ENCODE measurements around the gene NOL8.

The NOL8 gene

DNA sequence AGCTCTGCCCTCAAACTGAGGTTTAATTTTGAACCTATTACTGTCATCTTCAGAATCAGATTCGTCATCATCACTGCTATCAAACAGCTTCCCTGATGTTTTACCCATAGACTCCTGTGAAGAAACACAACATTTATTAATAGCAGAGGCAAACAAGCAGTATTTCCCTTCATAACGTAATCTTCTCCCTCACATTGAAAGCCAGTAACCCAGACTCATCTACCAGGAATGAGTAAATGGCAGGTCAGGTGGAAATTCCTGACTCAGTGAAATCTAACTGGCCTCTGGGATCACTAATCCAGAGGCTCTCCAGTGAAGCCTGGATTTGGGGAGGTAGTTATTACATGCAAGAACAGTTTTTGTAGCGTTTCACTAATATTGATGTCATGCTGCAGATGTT lies 14.6 kb downstream of the NOL8 start:
- DNase-seq = no peak

DNA sequence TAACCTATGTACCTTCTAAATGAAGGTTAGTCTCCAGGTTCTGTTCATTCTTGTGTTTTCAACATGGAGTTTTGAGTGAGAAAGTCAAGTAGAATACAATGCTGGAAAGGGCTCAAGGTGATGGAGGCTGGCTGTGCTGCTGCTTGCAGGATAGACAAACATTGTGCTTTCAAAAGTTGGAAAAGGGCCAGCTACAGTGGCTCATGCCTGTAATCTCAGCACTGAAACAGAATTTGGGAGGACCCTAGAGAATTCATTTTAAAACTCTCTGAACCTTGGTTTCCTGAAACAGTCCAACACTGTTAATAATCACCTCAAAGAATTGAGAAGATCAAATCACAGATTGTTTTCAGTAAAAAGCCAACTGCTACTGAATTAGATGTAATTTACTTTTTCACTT lies 16.3 kb downstream of the NOL8 start:
- DNase-seq = no peak

DNA sequence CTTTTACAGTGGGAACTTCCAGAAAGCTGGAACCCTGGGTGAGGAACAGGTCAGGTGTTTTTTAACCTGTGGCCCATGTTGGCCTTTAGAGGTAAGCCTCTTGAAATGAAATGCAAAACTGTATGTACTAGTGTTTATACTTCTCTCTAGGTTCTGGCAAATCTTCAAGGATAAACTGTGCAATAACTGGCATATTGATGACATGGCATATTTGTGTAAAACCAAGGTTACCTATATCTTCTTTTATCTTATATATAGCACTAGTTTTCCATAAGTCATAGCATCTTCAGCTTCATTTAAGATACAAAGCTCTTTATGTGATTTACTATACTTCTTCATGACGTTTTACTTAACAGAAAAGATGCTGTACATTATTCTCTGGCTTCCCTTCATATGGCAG lies 24.2 kb downstream of the NOL8 start:
- DNase-seq = no peak

DNA sequence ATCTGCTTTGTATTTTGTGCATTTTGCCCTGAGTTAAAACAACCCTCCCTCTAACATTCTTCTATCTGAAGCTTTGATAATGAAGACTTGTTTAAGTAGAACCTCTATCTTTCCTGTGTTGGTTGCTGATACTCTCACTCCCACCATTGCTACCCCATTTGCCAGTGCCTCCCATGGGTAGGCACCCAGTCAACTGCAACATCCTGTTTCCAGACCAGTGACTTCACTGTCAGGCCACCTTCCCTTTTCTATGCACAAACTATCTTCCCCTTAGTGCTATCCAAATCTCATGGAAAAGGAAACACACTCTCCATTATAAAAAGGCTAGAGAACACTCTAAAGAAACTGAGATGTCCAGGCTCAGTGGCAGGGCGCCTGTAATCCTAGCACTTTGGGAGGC lies 26.0 kb downstream of the NOL8 start:
- DNase-seq = no peak

DNA sequence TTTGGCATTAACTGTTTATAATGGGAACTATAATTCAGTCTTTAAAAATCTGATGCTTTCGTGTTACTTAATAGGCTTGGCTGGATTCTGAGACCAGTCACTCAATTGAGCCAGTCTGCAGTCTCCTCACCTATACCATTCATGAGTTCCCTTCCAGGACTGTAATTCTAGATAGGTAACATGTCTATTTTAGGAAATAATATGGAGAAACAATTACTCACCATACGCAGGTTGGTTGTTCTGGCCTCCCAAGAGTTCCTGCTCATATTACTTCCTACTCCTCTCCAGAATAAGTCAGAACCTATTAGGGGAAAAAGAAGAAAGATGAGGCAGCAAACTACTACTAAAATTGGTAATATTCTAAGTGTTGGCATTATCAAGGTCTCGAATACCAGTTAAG lies 27.1 kb downstream of the NOL8 start:
- DNase-seq = no peak

DNA sequence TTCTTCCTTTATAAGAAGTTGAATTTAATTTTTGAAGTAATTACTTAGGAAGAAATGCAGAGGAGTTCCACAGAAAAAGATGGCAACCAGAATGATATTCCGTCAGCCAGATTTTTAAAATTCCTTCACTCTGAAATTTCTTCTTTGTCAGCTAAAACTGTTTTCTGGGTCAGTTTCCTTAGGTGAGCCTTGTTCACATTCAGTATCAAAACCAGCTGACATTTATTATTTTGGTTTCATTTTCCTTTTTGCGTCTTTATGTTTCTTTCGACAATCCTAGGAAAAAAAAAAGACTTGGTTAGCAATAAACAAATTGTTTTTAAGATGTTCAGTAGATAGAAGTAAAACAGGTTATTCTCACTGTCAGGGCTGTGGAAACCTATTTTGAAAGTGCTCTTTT lies 27.5 kb downstream of the NOL8 start:
- DNase-seq = peak; percentile 23

DNA sequence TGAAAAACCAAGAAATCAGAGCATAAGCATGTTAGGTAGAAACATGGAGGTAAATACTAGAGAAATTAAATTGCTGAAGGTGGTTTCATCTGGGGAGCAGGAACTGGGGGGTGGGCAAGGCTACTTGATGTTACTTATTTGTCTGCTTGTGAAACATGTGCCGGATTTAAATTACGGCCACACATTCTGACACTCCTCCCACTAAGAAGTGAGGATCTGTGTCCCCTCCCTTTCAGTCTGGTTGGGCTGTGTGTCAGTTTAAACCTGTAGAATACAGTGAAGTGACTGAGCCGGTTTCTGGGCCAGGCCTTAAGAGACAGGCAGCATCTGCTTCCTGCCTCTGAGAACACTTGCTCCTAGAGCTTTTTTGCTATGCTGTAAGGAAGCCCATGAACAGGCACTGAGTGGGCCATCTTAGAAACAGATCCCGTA lies 29.3 kb downstream of the NOL8 start:
- no peak for DNase-seq

DNA sequence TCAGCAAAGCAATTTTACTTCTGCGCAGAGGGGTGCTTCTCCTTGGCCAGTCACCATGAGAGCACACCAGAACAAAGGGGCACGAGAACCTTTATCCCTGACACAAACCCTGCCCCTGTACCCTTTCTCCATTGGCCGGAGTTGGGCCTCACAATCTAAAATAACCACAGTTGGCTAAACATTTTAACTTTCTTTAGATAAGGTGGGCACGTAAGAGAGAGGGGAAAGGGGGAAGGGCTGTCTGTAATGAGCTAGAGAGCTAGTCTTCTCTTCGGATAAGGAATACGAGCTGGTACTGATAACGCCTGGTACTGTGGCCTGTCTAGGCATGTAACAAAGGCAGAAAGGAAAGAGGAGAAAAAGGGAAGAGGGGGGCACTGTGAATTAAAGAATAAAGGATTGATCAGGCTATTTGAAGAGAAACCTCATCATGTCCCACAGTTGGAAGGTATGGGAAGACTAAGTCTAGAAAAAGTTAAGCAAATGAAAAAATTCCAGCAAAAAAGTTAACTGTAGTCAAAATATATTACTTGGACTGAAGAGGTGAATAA lies 29.8 kb downstream of the NOL8 start:
- no peak for DNase-seq

DNA sequence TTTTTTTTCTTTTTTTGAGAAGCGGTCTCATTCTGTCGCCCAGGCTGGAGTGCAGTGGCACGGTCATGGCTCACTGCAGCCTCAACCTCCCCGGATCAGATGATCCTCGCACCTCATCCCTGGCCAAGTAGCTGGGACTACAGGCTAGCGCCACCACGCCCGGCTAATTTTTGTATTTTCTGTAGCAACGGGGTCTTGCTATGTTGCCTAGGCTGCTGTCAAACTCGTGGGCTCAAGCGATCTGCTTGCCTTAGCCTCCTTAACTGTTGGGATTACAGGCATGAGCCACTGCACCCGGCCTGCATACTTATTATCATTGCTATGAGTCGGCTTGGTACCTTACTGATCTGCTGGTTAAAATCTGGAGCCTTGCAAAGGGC lies 30.9 kb downstream of the NOL8 start:
- DNase-seq = peak; percentile 19

DNA sequence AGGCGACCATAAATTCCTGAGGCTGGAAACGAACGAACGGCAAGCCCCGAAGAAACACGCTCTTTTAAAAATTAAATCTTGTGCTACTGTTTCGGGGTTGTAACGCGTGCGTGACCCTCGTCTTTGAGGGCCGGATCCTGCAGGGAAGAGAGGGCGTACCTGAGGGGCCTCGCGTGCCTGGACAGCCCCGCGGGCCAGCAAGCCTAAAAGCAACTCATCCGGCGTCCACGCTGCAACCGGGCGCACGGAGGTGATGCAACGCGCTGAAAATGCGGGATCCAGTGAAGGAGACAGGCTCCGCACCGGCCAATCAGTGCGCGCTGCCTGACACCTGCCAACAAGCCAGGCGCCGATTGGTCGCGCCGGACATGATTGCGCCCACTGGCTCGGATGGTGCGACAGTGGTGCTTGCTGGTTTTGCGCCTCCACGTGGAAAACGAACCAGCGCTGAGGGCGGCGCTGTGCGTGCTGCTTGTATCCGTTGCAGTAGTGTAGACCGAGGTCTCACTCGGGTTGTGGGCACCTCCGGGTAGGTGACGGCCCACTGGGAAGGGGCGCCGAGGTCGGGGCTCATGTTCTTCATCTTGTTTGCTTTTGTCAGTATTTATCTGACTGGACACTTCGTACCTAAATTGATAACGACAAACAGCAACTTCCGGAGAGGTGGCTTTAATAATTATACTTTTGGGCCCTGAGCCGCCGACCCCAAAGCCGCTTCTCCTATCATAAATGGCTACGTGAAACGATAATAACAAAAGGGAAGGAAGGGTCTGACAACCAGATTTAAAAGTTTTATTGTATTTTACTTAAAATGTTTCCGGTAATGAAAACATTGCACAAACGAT lies 31.5 kb downstream of the NOL8 start, which contains the start of gene IARS1:
TSS of gene IARS1 (minus strand) at position 246 of the 845 bp plus-strand sequence. CDS start 4,278 bp downstream, outside the sequence.
- DNase-seq = peak; percentile 100

DNA sequence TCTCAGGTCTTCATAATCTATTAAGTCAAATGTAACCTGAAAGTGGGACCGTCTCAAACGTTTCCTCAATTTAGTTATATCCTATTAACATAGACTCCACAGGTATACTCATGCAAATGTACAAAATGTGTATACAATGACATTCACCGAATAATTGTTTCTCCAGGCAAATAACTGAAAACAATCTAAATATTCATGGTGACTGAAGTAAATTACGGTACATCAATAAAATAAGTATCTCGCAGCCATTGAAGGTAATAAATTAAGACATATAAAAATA lies 32.1 kb downstream of the NOL8 start:
- no peak for DNase-seq

DNA sequence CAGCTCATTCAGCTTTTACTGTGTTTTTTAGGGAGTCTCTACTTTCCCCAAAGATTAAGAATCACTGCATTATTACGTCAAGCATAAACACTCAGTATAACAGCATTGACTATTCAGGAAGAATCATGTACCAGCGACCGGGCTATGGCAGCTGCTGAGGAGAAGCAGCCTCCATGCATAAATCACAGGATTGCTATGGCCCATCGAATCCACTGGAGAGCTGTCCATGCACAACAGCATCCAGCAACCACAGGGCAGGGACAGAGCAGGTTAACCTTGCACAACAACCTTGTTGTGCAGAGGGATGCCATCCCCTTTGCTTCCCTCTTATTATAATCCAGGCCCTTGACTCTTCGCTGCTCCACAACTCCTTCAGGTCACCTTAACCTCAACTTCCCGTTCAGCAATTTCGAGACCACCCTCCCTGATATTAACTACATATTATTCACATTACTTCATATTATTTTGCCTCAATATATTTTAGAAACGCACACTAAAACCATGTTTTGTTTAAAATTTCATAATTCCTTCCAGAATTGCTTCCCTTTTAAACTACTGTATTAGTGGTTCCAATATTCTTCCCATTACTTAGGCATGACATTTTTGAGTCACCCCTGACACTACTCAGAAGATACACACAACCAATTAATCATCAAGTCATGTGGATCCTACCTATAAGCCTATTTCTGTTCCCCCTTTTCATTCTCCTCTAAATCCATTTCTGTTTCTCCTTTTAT lies 32.6 kb downstream of the NOL8 start:
- DNase-seq = no peak

DNA sequence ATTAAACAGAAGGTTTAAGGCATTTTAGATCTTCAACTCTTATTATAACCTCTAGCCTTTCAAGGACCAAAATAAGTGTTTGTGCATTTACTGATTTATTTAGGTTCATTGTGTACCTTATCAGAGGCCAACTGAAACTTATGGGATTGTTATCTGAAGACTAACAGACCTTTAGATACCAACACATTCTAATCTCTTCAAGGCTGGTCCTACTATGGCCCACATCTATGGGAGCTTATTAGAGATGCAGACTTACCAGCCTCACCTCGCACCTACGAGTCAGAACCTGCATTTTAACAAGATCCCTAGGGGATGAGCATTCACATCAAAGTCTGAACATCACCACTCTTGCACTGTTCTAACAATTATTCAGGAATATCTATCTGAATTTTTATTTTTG lies 33.6 kb downstream of the NOL8 start:
- no peak for DNase-seq

DNA sequence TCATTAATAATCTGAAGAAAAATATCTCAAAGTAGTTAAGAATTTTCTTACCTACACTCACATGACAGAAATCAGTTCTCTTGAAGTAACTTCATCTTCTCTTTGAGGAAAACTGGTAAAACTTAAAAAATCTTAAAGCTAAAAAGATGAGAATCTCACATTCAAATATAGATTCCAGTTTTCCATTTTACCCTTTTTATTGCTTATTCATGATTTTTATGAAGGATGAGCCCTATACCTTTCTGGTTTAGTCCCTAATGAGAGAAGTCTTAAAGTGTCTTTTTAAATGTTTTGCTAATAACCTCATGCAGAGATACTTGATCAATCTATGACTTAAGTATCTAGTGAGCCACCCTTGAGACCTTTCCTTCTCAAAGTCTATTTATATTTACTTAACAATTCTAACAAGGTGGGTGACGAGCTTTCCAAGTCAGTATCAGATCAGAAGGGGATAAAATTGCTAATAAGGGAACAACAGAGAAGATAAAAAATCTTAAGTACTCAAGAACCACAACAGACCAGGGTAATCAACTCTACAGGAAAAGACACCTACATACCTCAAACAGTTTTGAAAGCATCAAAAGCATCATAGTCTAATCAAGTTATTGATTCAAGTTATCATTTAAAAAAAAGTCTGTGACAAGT lies 34.2 kb downstream of the NOL8 start:
- no peak for DNase-seq

DNA sequence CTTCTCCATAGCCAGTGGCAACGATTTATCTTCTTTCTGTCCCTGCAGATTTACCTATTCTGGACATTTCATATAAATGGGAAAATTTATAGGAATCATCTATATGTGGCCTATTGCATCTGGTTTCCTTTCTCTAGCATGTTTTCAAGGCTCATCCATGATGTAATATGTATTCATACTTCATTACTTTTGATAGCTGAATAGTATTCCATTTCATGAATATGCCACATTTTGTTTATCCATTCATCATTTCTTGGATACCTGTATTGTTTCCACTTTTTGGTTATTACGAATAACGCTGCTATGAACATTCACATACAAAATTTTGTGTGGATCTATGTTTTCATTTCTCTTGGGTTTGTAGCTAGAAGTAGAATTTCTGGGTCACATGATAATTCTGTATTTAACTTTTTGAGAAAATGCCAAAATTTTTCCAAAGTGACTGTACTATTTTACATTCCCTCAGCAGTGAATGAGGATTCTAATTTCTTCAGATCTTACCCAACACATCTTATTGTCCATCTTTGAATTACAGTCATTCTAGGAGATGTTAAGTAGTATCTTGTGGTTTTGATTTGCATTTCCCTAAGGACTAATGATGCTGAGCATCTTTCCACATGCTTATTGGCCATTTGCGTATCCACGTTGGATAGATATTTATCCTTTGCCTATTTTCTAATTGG lies 35.3 kb downstream of the NOL8 start:
- DNase-seq = no peak

DNA sequence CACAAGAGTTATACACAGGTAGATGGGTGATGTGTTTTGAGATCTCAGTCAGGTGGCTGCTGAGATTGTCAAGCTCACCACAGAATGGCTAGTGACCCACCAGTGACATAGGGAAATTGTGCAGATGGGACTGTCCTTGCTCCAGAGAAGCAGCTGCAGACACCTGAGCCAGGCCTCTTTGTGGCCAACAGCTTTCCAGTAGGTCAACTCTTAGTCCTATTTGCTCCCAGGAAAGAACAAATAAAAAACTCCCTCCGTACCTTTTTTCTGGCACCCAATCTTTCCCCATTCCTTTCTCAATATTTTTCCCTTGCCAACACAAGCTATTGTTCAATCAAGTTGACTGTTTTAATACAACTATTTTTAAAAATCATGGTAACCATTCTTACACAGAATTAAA lies 45.8 kb downstream of the NOL8 start:
- no peak for DNase-seq

DNA sequence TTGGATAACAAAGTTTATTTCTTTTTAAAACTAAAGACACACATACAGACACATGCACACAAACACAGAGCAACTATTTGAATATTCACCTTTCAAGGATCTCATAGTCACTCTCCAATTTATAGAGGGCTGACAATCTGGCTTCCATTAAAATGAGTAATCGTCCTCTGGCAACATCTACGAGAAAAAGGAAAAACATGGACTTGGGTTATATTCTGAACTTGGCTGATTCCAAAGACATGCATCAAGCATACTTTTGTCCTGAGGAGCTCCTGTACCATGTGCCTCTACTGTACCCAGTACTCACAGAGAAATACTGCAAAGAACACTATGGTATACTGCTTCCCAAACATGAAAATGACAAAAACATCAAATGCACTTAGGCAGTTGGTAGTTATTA lies 47.0 kb downstream of the NOL8 start:
- no peak for DNase-seq

DNA sequence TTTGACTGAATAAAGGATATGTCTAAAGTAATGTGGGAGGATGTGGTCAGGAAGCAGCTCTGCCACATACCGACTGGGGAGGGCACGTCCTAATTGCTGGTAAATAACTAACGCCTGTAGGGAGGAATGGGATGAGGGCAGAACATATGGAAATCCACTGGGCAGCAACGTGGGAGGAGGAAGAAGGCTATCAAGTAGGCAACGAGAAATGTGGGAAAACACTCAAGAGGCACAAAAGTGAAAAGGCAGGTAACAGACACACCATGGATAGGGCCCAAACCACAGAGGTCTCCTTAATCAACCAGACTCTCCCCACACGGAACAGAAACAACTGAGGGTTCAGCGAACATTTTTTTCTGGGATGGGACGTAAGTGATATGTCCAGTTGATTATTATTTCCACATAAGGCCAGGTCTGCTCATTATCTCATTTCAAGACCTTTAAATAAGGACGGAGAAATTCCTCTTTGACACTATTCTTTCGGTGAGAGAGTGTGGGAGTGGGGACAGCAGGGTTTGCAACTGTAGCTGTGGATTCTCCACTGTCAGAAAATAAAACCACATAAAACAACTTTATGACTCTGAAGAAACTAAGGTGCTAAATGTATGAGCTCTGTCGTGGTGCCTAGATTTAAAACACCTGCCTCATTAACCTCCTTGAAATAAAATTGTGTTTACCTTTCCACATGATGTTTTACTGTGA lies 48.7 kb downstream of the NOL8 start:
- peak; percentile 15 for DNase-seq

DNA sequence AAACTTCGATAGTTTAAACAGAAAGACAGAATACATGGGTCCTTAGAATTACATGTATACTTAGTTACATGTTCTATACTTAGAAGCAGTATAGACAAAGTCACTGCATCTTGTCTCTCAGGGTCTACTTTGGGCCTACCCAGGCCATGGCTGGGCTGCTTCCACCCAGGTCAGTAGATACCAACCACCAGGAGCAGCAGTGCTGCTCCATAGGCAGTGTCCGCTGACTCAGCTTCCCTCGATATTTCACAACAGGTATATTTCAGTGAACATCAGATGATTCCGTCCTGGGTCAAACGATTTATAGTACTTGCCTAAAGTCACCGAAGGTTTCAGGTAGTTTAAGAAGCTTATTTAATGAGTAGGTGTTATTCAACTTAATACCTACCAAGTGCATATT lies 49.6 kb downstream of the NOL8 start:
- no peak for DNase-seq

DNA sequence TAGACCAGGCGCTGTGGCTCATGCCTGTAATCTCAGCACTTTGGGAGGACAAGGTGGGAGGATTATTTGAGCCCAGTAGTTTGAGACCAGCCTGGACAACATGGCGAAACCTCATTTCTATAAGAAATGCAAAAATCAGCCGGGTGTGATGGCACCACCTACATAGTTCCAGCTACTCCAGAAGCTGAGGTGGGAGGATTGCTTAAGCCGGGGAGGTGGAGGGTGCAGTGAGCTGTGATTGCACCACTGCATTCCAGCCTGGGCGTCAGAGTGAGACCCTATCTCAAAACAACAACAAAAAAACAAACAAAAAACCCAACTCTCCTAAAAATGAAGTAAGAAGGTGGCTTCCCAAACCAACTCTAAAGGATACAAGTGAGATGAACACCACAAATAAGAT lies 54.6 kb downstream of the NOL8 start:
- no peak for DNase-seq

DNA sequence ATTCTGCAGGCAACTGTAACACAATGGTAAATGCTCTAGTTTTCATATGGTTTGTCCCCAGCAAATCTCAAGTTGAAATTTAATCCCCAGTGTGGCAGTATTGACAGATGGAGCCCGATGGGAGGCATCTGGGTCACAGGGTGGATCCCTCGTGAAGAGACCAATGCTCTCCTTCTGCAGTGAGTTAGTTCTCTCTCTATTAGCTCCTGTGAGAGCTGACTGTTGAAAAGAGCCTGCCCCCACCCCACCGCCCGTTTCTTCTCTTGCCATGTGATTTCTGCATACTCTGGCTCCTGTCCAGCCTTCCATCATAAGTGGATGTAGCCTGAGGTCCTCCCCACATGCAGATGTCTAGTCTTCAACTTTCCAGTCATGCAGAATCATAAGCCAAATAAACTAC lies 58.7 kb downstream of the NOL8 start:
- no peak for DNase-seq

DNA sequence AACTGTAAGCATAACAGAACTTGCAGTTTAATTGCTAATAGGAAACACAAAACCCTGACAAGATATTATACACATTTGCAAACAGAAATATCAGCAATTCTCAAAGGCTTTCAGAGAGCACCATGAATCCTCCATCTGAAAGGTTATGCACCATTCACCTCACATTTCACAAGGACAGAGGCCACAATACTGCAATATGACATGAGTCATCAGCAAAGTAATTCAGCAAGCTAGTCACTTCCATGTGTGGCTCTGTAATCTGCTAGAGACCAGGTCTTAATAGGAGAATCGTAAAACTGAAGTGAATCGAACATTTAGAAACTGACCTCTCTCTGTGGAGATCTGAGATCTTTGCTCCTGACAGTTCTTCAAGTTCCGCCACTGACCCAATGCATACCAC lies 60.0 kb downstream of the NOL8 start:
- DNase-seq = no peak

DNA sequence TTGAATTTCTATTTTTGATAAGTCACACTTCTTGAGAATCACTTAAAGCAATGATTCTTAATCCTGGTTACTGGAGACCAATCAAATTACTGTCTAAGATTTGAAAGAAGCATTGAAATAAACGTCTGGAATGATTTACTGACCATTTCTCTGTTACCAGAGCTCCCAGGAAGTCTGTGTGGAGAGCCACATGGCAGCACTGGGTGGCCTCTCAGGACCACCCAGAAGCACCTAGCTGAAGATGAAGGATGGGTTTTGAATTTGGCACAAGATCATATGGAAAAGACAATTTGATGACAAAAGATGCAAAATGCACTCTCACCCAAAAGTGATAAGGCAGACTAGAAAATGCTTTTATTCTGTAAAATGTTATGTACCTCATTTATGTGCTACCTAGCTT lies 62.0 kb downstream of the NOL8 start:
- no peak for DNase-seq
